ENCODE data around the gene S1PR4.

The S1PR4 gene

GRCh38 chr19:3160219-3160618 lies 18.4 kb upstream of the S1PR4 start:
- H4K20me1 ChIP-seq (ENCODE audit: control insufficient read depth, insufficient read depth, low read depth, low read length) = no peaks in the 10 kb centered on the region
- 0 out of 2 replicates have a peak, but pooled peaks cover 2% of the 10 kb centered on the region for H3F3A ChIP-seq (ENCODE audit: control insufficient read depth, insufficient read depth)
- no peaks in the 10 kb centered on the region for H3K79me2 ChIP-seq (ENCODE audit: control insufficient read depth, low read length)
- H3K9me3 ChIP-seq (ENCODE audit: control insufficient read depth, insufficient read depth, low read length) = no peaks in the 10 kb centered on the region
- TF ChIP-seq, protein P1, sequence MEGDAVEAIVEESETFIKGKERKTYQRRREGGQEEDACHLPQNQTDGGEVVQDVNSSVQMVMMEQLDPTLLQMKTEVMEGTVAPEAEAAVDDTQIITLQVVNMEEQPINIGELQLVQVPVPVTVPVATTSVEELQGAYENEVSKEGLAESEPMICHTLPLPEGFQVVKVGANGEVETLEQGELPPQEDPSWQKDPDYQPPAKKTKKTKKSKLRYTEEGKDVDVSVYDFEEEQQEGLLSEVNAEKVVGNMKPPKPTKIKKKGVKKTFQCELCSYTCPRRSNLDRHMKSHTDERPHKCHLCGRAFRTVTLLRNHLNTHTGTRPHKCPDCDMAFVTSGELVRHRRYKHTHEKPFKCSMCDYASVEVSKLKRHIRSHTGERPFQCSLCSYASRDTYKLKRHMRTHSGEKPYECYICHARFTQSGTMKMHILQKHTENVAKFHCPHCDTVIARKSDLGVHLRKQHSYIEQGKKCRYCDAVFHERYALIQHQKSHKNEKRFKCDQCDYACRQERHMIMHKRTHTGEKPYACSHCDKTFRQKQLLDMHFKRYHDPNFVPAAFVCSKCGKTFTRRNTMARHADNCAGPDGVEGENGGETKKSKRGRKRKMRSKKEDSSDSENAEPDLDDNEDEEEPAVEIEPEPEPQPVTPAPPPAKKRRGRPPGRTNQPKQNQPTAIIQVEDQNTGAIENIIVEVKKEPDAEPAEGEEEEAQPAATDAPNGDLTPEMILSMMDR (IDR thresholded peaks at IDR 0.05; ENCODE audit: low read depth, low read length, poor library complexity, severe bottlenecking) = no peak
- no peak for TF ChIP-seq EZH2phosphoT487 (IDR thresholded peaks at IDR 0.05; ENCODE audit: borderline replicate concordance, low read length)
- H3K4me3 ChIP-seq (ENCODE audit: low read length) = no peak overlapping the region
- no peak overlapping the region for H3K27ac ChIP-seq (ENCODE audit: low read depth, low read length)
- peaks cover 10% of the 10 kb centered on the region for H3K27me3 ChIP-seq (ENCODE audit: control insufficient read depth, low read length)
- no peak overlapping the region for H3K4me2 ChIP-seq (ENCODE audit: low read length)
- peaks cover 21% of the 10 kb centered on the region for H3K4me1 ChIP-seq (ENCODE audit: control insufficient read depth, low read length)
- no peaks in the 10 kb centered on the region for H3K36me3 ChIP-seq (ENCODE audit: control insufficient read depth, low read length)
- H3K9me2 ChIP-seq (replicated peaks; ENCODE audit: control insufficient read depth, low read length) = no peaks in the 10 kb centered on the region

GRCh38 chr19:3161453-3161852 lies 17.1 kb upstream of the S1PR4 start:
- TF ChIP-seq EZH2phosphoT487 (IDR thresholded peaks at IDR 0.05; ENCODE audit: borderline replicate concordance, low read length) = no peak
- TF ChIP-seq, protein P1 (IDR thresholded peaks at IDR 0.05; ENCODE audit: low read depth, low read length, poor library complexity, severe bottlenecking) = no peak
- Histone ChIP-seq H4K20me1 (ENCODE audit: control insufficient read depth, insufficient read depth, low read depth, low read length) (no peaks in the 10 kb centered on the region), H3K4me1 (ENCODE audit: control insufficient read depth, low read length) (peaks cover 15% of the 10 kb centered on the region), H3K27me3 (ENCODE audit: control insufficient read depth, low read length) (peaks cover 10% of the 10 kb centered on the region), H3K4me2 (ENCODE audit: low read length) (no peak overlapping the region), H3K9me3 (ENCODE audit: control insufficient read depth, insufficient read depth, low read length) (no peaks in the 10 kb centered on the region), H3K36me3 (ENCODE audit: control insufficient read depth, low read length) (no peaks in the 10 kb centered on the region), H3K9me2 (replicated peaks; ENCODE audit: control insufficient read depth, low read length) (no peaks in the 10 kb centered on the region), H3F3A (ENCODE audit: control insufficient read depth, insufficient read depth) (0 out of 2 replicates have a peak, but pooled peaks cover 2% of the 10 kb centered on the region), H3K79me2 (ENCODE audit: control insufficient read depth, low read length) (no peaks in the 10 kb centered on the region), H3K4me3 (ENCODE audit: low read length) (no peak overlapping the region), H3K27ac (ENCODE audit: low read depth, low read length) (no peak overlapping the region)

GRCh38 chr19:3162418-3163229 lies 15.9 kb upstream of the S1PR4 start:
- H3F3A ChIP-seq (ENCODE audit: control insufficient read depth, insufficient read depth) = 0 out of 2 replicates have a peak, but pooled peaks cover 2% of the 10 kb centered on the region
- no peaks in the 10 kb centered on the region for H4K20me1 ChIP-seq (ENCODE audit: control insufficient read depth, insufficient read depth, low read depth, low read length)
- no peaks in the 10 kb centered on the region for H3K36me3 ChIP-seq (ENCODE audit: control insufficient read depth, low read length)
- no peak overlapping the region for H3K27ac ChIP-seq (ENCODE audit: low read depth, low read length)
- no peaks in the 10 kb centered on the region for H3K79me2 ChIP-seq (ENCODE audit: control insufficient read depth, low read length)
- no peaks in the 10 kb centered on the region for H3K9me3 ChIP-seq (ENCODE audit: control insufficient read depth, insufficient read depth, low read length)
- no peaks in the 10 kb centered on the region for H3K9me2 ChIP-seq (replicated peaks; ENCODE audit: control insufficient read depth, low read length)
- TF ChIP-seq EZH2phosphoT487 (IDR thresholded peaks at IDR 0.05; ENCODE audit: borderline replicate concordance, low read length) = no peak
- no peak overlapping the region for H3K4me3 ChIP-seq (ENCODE audit: low read length)
- H3K4me1 ChIP-seq (ENCODE audit: control insufficient read depth, low read length) = peaks cover 15% of the 10 kb centered on the region
- peaks cover 9% of the 10 kb centered on the region for H3K27me3 ChIP-seq (ENCODE audit: control insufficient read depth, low read length)
- H3K4me2 ChIP-seq (ENCODE audit: low read length) = no peak overlapping the region

Data from DOHH2 (cell line).